GM13977 (cell line): ENCODE results near the gene STH.

Source experiments
- DNase-seq: peaks from one replicate; pipeline ENCODE4 v3.0.0; 2012; ENCODE audit warnings: low spot score
- in situ Hi-C: fragments of 300-500 bp; cut with MboI; formaldehyde crosslinking; loops from one replicate; pipeline ENCODE4 v1.12.0; 2022; ENCODE audit warnings: low sequenced_read_pairs, low pct_unique_long_range_greater_than_20kb, mixed read lengths, inconsistent platforms; ENCODE audit not compliant: unreplicated experiment
- TF ChIP-seq, protein P1 (sequence below): IDR thresholded peaks from 2 replicates; pipeline ENCODE4 v1.5.1; 2012; ENCODE audit warnings: mild to moderate bottlenecking, control low read depth; ENCODE audit not compliant: insufficient read depth; ENCODE audit errors: extremely low read depth, missing control alignments

The STH gene

DNA sequence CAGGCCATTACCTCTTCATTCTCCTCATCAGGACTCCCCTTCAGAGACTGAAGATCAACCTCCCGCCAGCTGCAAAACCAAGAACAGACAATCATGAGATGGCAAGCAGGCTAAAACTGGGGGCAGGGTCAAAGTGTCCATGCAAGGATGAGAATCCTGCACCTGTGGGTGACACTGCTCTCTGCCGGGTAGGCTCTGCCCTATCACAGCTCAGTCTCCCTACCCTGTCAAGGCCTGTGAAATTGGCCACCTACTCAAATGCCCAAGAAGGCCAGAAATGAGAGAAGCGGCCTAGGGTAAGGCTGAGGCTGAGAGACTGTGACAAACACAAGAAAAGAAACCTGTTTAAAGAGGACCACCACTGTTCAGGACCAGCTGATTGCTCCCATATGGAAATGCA lies 34.3 kb downstream of the STH start:
- no peak for DNase-seq
- TF ChIP-seq, protein P1, sequence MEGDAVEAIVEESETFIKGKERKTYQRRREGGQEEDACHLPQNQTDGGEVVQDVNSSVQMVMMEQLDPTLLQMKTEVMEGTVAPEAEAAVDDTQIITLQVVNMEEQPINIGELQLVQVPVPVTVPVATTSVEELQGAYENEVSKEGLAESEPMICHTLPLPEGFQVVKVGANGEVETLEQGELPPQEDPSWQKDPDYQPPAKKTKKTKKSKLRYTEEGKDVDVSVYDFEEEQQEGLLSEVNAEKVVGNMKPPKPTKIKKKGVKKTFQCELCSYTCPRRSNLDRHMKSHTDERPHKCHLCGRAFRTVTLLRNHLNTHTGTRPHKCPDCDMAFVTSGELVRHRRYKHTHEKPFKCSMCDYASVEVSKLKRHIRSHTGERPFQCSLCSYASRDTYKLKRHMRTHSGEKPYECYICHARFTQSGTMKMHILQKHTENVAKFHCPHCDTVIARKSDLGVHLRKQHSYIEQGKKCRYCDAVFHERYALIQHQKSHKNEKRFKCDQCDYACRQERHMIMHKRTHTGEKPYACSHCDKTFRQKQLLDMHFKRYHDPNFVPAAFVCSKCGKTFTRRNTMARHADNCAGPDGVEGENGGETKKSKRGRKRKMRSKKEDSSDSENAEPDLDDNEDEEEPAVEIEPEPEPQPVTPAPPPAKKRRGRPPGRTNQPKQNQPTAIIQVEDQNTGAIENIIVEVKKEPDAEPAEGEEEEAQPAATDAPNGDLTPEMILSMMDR: no peak
- in situ Hi-C loops: no loop called here

DNA sequence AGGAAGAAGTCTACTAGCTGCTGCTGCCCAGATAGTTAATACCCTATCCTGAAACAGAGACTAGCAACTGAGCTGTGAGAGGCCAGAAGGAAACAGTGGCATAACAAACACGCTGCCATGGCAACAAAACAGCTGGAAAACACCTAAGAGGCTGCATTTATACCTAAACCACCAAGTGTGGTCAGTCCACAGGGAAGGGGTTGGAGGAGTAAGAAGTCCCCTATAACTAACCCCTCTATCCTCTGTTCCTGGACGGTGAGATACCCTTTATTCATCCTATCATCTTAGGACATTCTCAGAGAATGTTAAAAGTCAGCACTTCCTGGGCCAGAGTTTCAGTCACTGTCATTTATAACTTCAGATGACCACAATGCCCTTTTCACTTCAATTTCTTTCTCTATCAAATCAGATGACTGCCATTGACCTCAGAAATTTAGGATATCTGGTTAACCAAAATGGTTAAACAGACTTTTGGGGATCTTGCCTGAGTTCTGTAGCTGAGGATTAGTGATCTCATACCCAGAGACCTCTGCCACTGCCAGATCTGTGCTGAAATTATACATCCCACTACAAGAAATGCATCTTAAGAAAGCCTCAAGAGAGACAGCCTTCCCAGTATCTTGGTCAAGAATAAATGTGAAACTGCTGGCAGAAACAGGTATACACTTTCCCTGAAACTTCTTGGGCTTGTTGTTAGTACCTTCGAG lies 36.2 kb downstream of the STH start:
- peak; percentile 70 for DNase-seq
- TF ChIP-seq, protein P1: no peak
- in situ Hi-C loops: no loop called here

DNA sequence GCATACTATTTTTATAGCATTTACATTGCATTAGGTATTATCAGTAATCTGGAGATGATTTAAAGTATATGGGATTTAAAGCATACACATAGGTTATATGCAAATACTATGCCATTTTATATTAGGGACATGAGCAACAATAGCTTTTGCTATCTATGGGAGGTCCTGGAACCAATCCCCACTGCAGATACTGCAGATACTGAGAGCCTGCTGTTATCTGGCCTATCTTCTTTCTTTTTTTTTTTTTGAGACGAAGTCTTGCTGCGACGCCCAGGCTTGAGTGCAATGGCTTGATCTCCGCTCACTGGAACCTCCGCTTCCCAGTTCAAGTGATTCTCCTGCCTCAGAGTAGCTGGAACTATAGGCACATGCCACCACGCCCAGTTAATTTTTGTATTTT lies 37.4 kb downstream of the STH start:
- TF ChIP-seq, protein P1: no peak
- no peak for DNase-seq
- in situ Hi-C loops: no loop called here

DNA sequence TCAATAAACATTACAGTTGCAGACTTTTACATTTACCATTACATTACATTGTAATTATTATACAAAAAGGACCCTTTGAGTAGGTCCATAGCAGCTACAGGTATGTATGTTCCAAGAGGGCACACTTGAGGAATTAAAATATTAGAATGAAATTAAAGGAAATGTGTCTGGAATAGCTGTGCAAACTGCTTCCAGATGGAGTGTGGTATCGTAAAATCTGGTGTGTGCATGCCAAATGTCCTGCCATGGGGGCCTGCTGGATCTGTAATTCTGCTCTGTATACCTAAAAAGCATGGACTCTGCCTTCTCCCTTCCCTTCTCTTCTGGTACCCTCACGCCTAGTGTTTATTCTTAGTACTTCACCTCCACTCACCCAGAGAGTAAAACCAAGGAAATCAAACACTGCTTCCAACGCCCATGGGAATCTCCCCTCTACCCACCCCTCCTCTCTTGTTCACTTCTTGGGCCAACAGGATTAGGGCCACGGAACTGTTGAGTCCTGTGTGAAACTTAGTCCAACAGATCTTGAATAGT lies 38.7 kb downstream of the STH start:
- TF ChIP-seq, protein P1: no peak
- in situ Hi-C loops: no loop called here
- DNase-seq: no peak

DNA sequence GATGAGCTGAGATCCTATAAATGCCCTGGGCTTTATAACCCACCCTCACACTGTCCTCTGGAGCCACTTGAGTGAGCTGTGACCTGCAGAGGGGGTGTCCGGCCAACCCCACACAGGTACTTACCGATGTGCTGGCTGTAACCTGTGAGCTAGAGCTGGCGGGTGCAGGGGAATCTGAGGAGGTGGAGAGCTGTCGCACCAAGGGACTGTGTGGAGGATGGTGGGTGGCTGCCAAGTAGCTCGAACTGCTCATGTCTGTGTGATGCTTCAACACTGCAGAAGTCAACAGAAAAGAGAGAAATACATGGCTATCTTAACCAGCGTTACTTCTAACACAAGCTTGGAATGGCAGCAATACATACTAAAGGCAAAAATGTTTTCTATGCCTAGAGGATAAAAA lies 39.4 kb downstream of the STH start:
- no peak for DNase-seq
- in situ Hi-C loops: no loop called here

DNA sequence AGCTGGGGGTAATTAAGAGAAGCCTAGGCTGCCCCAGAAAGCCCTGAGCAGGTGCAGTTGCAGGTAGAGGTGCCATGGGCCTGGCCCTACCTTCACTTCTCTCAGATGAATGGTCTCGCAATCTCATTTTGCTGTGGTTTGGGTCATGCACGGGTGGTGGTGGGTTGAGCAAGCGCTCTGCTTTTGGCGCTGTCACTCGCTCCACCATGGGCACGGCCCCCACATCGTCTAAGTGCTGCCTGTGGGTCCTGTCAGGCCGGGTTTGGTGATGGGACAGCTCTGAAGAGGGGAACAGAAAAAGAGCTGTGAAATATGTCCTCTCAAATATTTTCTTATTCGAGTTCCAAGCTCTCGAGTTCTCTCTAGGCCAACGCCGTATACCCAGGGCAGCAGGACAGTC lies 39.9 kb downstream of the STH start:
- in situ Hi-C loops: no loop called here
- TF ChIP-seq, protein P1: no peak
- DNase-seq: no peak

More for the DNA sequence above, 39.4 kb downstream of the STH start:
- TF ChIP-seq, protein P1: no peak
